Mononuclear cell (primary cell): ENCODE results near the gene NDRG4. TPM values are rescaled to one million over a fixed set of nuclear protein-coding genes. Genes with fewer than 3 reads are reported as not detected.

Source experiments
- H3K27me3 ChIP-seq: 2 replicates; pipeline ENCODE4 v1.6.0; 2011; ENCODE audit warnings: low read length, control low read depth; ENCODE audit not compliant: insufficient read depth
- H3K4me1 ChIP-seq: 2 replicates; pipeline ENCODE4 v1.5.1; 2011; ENCODE audit warnings: mild to moderate bottlenecking, low read length, control low read depth; ENCODE audit not compliant: insufficient read depth
- H3K4me3 ChIP-seq: 2 replicates; pipeline ENCODE4 v1.5.1; 2011; ENCODE audit warnings: mild to moderate bottlenecking, low read length, moderate library complexity
- H3K9me3 ChIP-seq: 2 replicates; pipeline ENCODE4 v1.5.1; 2011; ENCODE audit warnings: low read depth, mild to moderate bottlenecking, control low read depth, low read length
- total RNA-seq: library from RNA; depleted of rRNA; stranded (reverse); fragments of >200 nt; gene quantifications from one replicate; pipeline ENCODE4 v1.2.3, GENCODE V29; 2012

Gene NDRG4, protein sequence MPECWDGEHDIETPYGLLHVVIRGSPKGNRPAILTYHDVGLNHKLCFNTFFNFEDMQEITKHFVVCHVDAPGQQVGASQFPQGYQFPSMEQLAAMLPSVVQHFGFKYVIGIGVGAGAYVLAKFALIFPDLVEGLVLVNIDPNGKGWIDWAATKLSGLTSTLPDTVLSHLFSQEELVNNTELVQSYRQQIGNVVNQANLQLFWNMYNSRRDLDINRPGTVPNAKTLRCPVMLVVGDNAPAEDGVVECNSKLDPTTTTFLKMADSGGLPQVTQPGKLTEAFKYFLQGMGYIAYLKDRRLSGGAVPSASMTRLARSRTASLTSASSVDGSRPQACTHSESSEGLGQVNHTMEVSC
- total RNA-seq, result 0.94 TPM

DNA sequence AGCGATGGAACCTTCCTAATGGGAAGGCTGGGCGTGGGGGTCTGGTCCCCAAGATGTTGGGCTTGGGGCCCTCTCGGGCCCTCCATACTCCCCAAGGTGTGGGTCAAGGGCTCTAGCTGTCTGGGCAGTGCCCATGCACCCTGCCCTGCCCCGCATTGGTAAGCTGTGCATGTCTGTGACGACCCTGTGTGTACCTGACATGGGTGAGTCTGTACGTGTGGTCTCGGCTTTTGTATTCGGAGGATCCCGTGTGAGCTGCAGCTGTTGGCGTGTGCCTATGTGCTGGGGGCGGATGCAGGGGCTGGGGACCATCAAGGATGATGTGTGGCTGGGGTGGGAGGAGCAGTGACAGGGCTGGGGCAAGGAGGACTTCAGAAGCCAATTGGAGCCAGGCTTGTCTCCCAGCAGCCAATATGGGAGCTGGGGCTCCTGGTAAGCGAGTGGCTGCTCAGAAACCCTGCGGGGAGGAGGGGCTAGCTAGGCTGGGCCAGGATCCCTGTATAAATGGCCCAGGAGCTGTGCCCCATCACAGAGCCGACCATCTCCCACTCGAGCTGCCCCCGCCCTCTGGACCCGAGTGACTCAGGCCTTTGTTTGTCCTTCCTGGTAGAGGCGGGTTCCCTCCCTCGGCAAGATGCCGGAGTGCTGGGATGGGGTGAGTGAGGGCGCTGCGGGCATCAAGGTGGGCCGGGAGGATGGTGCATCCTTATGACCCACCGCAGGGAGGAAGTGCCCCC is at the start of gene NDRG4:
NDRG4 (plus strand) TSS at position 529 of the 737 bp plus-strand sequence; CDS start at position 635, 106 bp downstream.
- Histone ChIP-seq H3K4me3 (no peak within 1 kb of the TSS), H3K27me3 (peaks cover 11% of the 10 kb centered on the region), H3K9me3 (no peaks in the 10 kb centered on the region), H3K4me1 (peaks cover 17% of the 10 kb centered on the region)

DNA sequence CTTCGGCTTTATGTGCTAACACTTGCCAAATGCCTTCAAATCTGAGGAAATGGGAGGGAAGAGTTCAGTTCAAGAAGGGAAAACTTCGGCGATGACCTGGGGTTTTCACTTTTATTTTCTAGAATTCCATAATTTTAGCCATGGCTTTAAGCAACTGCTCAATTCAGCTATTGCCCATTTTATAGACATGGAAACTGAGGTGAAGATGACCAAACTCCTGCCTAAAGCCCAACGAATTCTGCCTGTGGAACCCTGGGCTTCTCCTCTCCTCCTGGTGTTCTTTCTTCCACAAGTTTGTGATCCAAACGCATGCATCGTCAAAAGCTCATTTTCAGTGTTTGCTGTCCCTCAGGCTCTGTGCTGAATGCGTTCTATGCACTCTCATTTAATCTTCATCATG is 49.4 kb upstream of the NDRG4 start:
- no peak overlapping the region for H3K4me3 ChIP-seq
- no peaks in the 10 kb centered on the region for H3K4me1 ChIP-seq
- no peaks in the 10 kb centered on the region for H3K9me3 ChIP-seq
- no peaks in the 10 kb centered on the region for H3K27me3 ChIP-seq

GRCh38 chr16:58451265-58451689 is 48.7 kb upstream of the NDRG4 start:
- no peaks in the 10 kb centered on the region for H3K9me3 ChIP-seq
- H3K4me3 ChIP-seq, result no peak overlapping the region
- H3K4me1 ChIP-seq, result no peaks in the 10 kb centered on the region
- no peaks in the 10 kb centered on the region for H3K27me3 ChIP-seq

- Histone ChIP-seq H3K9me3 (no peaks in the 10 kb centered on the region), H3K4me3 (no peak overlapping the region), H3K27me3 (no peaks in the 10 kb centered on the region), H3K4me1 (no peaks in the 10 kb centered on the region)
Observed at GRCh38 chr16:58451945-58452401, 48.0 kb upstream of the NDRG4 start.

DNA sequence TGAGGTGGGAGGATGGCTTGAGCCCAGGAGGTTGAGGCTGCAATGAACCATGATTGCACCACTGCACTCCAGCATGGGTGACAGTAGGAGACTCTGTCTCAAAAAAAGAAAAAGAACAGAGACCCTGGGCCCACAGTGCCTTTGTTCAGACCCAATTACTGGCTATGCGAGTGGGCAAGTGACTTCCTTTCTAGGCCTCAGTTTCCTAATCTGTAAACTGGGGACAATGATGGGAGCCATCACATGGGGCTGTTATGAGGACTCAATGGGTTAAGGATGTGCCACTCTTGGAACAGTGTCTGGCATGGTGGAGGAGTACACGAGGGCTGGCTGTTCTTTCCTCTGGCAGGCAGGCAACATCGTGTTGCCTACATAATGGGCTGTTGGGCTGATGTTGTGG is 47.3 kb upstream of the NDRG4 start:
- Histone ChIP-seq H3K4me3 (no peak overlapping the region), H3K27me3 (no peaks in the 10 kb centered on the region)

DNA sequence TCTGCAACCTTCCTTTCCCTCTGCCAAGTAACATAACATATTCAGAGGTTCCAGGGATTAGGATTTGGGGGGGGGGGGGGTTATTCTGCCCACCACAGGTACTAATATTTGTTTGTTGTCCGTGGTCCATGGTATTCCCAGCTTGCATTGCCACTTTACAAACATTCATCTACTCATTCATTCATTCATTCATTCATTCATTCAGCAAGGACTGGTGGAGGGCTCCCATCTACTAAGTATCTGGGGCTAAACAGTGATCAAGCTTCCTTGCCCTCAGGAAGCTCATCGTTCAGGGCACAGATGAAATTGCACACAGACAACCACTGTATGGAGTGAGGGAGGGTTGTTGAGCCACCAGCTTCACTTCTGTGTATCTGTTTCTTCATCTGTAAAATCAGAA is 45.8 kb upstream of the NDRG4 start:
- no peaks in the 10 kb centered on the region for H3K4me1 ChIP-seq
- no peaks in the 10 kb centered on the region for H3K27me3 ChIP-seq
- H3K4me3 ChIP-seq, result no peak overlapping the region
- no peaks in the 10 kb centered on the region for H3K9me3 ChIP-seq

More for the DNA sequence above, 47.3 kb upstream of the NDRG4 start:
- Histone ChIP-seq H3K4me1 (no peaks in the 10 kb centered on the region), H3K9me3 (no peaks in the 10 kb centered on the region)

GRCh38 chr16:58454856-58455255 is 45.1 kb upstream of the NDRG4 start:
- H3K27me3 ChIP-seq, result no peaks in the 10 kb centered on the region
- H3K9me3 ChIP-seq, result no peaks in the 10 kb centered on the region
- no peaks in the 10 kb centered on the region for H3K4me1 ChIP-seq
- H3K4me3 ChIP-seq, result no peak overlapping the region

- Histone ChIP-seq H3K4me1 (no peaks in the 10 kb centered on the region), H3K4me3 (no peak overlapping the region), H3K9me3 (no peaks in the 10 kb centered on the region), H3K27me3 (no peaks in the 10 kb centered on the region)
Observed at GRCh38 chr16:58455750-58456149, 44.2 kb upstream of the NDRG4 start.

DNA sequence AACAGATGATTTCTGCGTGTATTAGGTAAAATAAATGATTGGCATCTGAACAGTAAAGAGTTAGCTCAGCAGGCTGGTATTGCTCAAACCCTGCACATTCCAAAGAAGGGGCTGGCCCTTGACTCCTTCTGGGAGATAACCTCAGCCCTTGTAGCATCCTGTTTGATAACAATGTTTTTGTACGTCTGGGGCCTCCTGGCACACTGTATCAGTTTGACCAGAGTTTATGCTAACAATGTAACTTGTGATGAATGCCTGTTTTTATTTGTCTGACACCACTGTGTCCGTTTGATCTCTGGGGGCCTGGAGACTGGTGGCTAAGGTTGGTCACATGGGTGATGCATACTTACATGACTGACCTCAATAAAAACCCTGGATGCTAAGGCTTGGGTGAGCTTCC is 43.8 kb upstream of the NDRG4 start:
- Histone ChIP-seq H3K4me3 (no peak overlapping the region), H3K27me3 (no peaks in the 10 kb centered on the region), H3K4me1 (no peaks in the 10 kb centered on the region), H3K9me3 (no peaks in the 10 kb centered on the region)

DNA sequence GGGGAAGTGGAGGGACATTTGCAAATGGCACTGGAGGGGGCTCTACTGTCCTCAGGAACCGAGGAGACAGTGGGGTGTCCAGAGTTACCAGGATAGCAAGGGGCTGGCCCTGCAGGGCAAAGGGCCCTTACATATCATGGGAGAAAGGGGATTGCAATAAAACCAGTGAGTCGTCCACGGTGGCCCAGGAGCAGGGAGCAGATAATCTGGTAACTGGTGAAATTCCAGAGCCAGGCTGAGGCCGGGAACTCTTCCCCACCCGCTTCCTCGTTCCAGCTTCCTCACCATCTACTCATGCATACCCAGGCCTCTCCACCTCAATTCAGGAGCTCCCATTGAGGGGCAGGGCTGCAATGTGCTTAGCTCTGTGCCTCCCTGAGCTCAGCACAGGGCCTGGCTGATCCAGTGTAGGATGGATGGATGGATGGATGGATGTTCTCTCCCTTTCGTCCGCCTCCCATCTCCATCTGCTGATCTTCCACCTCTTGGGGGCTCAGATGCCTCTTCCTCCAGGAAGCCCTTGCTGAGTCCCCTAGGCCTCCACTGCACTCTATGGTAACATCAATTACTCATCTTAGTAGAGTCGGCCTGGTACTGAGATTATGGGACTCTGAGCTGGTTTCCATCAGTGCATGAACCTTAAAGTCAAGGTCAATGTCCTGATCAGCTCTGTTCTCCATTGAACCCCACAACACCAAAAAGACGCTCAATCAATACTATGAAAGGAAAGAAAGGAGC is 41.2 kb upstream of the NDRG4 start:
- Histone ChIP-seq H3K9me3 (no peaks in the 10 kb centered on the region), H3K27me3 (peaks cover 15% of the 10 kb centered on the region), H3K4me1 (no peaks in the 10 kb centered on the region), H3K4me3 (no peak overlapping the region)

DNA sequence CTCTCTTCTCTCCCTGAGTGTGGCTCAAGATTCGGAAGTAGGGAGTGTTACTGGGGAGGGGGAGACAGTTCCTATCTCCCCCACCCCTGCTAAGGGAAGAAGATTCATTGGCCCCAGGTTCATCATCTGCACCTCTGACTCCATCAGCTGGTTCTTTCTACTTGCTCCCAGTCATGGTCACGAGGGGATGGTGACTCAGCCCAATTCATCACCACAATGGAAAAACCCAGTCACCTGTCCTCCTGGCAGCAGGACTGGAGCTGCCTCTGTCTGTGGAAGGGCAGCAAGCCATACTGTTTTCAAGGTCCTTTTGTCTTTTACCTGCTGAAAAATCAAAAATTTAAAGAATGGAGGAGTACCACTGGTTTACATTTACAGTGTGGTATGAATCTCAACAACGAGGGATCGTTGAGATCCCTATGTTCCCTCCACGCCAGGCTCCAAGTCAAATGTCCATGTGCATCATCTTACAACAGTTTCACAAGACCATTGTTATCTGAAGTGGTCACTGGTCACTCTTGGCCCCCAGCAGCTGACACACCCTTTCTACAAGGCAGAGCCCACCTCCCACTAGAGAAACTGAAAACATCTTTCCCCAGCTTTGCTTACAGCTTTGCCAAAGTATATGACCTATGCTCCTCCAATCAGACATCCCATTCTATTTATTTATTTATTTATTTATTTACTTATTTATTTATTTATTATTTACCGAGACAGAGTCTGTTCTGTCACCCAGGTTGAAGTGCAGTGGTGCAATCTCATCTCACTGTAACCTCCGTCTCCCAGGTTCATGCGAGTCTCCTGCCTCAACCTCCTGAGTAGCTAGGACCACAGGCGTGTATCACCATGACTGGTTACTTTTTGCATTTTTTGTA is 40.4 kb upstream of the NDRG4 start:
- no peak overlapping the region for H3K4me3 ChIP-seq
- H3K4me1 ChIP-seq, result peaks cover 7% of the 10 kb centered on the region
- peaks cover 19% of the 10 kb centered on the region for H3K27me3 ChIP-seq
- no peaks in the 10 kb centered on the region for H3K9me3 ChIP-seq

DNA sequence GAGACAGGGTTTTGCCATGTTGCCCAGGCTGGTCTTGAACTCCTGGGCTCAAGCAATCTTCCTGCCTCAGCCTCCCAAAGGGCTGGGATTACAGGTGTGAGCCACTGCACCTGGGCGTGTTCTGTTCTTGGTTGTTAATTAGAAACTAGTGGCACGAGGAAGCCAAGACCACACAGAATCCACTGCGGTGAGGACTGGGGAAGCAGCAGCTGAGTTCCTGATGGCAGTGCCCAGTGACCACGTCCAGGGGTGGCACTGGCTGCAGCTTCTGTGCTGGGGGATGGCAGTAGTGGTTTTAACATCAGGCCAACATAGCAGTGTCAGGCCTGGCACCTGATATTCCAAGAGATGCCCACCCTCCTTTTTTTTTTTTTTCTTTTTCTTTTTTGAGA is 39.7 kb upstream of the NDRG4 start:
- Histone ChIP-seq H3K4me1 (peaks cover 13% of the 10 kb centered on the region), H3K9me3 (no peaks in the 10 kb centered on the region), H3K27me3 (peaks cover 25% of the 10 kb centered on the region), H3K4me3 (no peak overlapping the region)

- no peak overlapping the region for H3K4me3 ChIP-seq
- no peaks in the 10 kb centered on the region for H3K9me3 ChIP-seq
- peaks cover 13% of the 10 kb centered on the region for H3K4me1 ChIP-seq
- H3K27me3 ChIP-seq, result peaks cover 32% of the 10 kb centered on the region
Observed at GRCh38 chr16:58461056-58461455, 38.9 kb upstream of the NDRG4 start.

GRCh38 chr16:58461640-58462039 is 38.3 kb upstream of the NDRG4 start:
- H3K4me3 ChIP-seq, result no peak overlapping the region

More at GRCh38 chr16:58461640-58462039, 38.3 kb upstream of the NDRG4 start:
- Histone ChIP-seq H3K9me3 (no peaks in the 10 kb centered on the region), H3K4me1 (peaks cover 13% of the 10 kb centered on the region), H3K27me3 (peaks cover 37% of the 10 kb centered on the region)
